Astrocyte (in vitro differentiated cells and primary cell): ENCODE results near the gene ABTB2. TPM values are rescaled to one million over a fixed set of nuclear protein-coding genes. Genes with fewer than 3 reads are reported as not detected.

Experiments used
- DNase-seq: peaks from one replicate; pipeline ENCODE4 v3.0.0-alpha.2; 2010; ENCODE audit warnings: low read depth
- FAIRE-seq: peaks from 2 replicates; lab custom pipeline; 2011; peaks lifted over from hg19 to GRCh38; lab: Jason Lieb, UNC
- H2AFZ ChIP-seq: 2 replicates; pipeline ENCODE4 v1.6.0; 2012; ENCODE audit warnings: low read depth, low read length, inconsistent platforms
- H3K27ac ChIP-seq: 2 replicates; pipeline ENCODE4 v1.5.1; 2011; ENCODE audit warnings: low read depth, low read length, inconsistent platforms
- H3K27me3 ChIP-seq: 2 replicates; pipeline ENCODE4 v1.6.0; 2011; ENCODE audit warnings: low read length, inconsistent platforms; ENCODE audit not compliant: insufficient read depth
- H3K36me3 ChIP-seq: 2 replicates; pipeline ENCODE4 v1.5.1; 2011; ENCODE audit warnings: low read length, inconsistent platforms; ENCODE audit not compliant: insufficient read depth
- H3K4me1 ChIP-seq: 2 replicates; pipeline ENCODE4 v1.5.1; 2011; ENCODE audit warnings: low read length, inconsistent platforms; ENCODE audit not compliant: insufficient read depth
- H3K4me2 ChIP-seq: 2 replicates; pipeline ENCODE4 v1.6.0; 2012; ENCODE audit warnings: low read length, inconsistent platforms
- H3K4me3 ChIP-seq: 2 replicates; pipeline ENCODE4 v1.5.1; 2011; ENCODE audit warnings: low read depth, mild to moderate bottlenecking, low read length, inconsistent platforms; ENCODE audit not compliant: insufficient read depth
- H3K79me2 ChIP-seq: 2 replicates; pipeline ENCODE4 v1.6.0; 2012; ENCODE audit warnings: mild to moderate bottlenecking, low read length, inconsistent platforms; ENCODE audit not compliant: insufficient read depth
- H3K9ac ChIP-seq: 2 replicates; pipeline ENCODE4 v1.6.0; 2012; ENCODE audit warnings: mild to moderate bottlenecking, low read length, inconsistent platforms
- H3K9me3 ChIP-seq: 2 replicates; pipeline ENCODE4 v1.5.1; 2012; ENCODE audit warnings: low read depth, mild to moderate bottlenecking, low read length, inconsistent platforms; ENCODE audit not compliant: insufficient read depth
- H4K20me1 ChIP-seq: 2 replicates; pipeline ENCODE4 v1.6.0; 2012; ENCODE audit warnings: low read length, inconsistent platforms; ENCODE audit not compliant: insufficient read depth
- H3K27ac Mint-ChIP-seq: one replicate; pipeline ENCODE4 v1.8.0; 2021; ENCODE audit warnings: mild to moderate bottlenecking, mixed read lengths; ENCODE audit not compliant: unreplicated experiment
- H3K27me3 Mint-ChIP-seq: one replicate; pipeline ENCODE4 v1.8.0; 2021; ENCODE audit warnings: low read depth, mixed read lengths; ENCODE audit not compliant: unreplicated experiment
- H3K36me3 Mint-ChIP-seq: one replicate; pipeline ENCODE4 v1.8.0; 2021; ENCODE audit warnings: low read depth, mixed read lengths; ENCODE audit not compliant: unreplicated experiment
- H3K4me1 Mint-ChIP-seq: one replicate; pipeline ENCODE4 v1.8.0; 2021; ENCODE audit warnings: low read depth, mixed read lengths; ENCODE audit not compliant: unreplicated experiment
- H3K4me3 Mint-ChIP-seq: one replicate; pipeline ENCODE4 v1.8.0; 2021; ENCODE audit warnings: mild to moderate bottlenecking, moderate library complexity, mixed read lengths; ENCODE audit not compliant: unreplicated experiment
- H3K9me3 Mint-ChIP-seq: one replicate; pipeline ENCODE4 v1.8.0; 2021; ENCODE audit warnings: mild to moderate bottlenecking, mixed read lengths; ENCODE audit not compliant: unreplicated experiment
- EZH2 ChIP-seq: IDR thresholded peaks from 2 replicates; pipeline ENCODE4 v1.6.1; 2012; ENCODE audit warnings: mild to moderate bottlenecking, low read length, inconsistent platforms; ENCODE audit not compliant: insufficient read depth
- total RNA-seq: library from RNA; stranded (reverse); gene quantifications from 2 replicates; pipeline ENCODE4 v1.2.1, GENCODE V29; 2021
- TF ChIP-seq, protein P1 (sequence below): IDR thresholded peaks from 2 replicates; pipeline ENCODE4 v1.5.1; 2011; ENCODE audit warnings: low read depth, mild to moderate bottlenecking, inconsistent platforms, low read length, moderate library complexity; ENCODE audit not compliant: insufficient read depth

Gene ABTB2
- total RNA-seq, 1 donor from 2014 or later, result 14.1 TPM

DNA sequence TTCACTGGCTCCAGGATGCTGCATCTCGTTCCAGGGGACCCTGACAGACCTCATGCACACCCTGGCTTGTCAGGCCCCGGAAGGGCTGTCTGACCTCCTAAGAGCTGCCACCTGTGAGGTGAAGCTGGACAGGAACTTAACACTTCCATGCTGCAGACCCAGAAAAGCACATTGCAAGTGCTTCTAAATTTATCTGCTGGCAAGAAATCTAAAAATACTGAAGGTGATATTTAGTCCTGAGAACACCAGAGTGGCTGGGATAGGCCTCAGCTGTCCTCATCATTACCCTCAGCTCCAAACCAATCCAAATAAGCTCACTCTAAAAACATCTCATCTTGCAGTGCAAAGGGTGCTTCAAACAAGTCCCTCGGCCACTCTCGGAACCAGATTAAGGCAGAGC lies 46.7 kb downstream of the ABTB2 start:
- H3K4me1 Mint-ChIP-seq, result peaks cover 8% of the 10 kb centered on the region
- H3K27me3 Mint-ChIP-seq, result no peaks in the 10 kb centered on the region
- peaks cover 30% of the 10 kb centered on the region for H3K79me2 ChIP-seq
- no peaks in the 10 kb centered on the region for H3K9me3 Mint-ChIP-seq
- H3K27me3 ChIP-seq, result peaks cover 3% of the 10 kb centered on the region
- TF ChIP-seq, protein P1, sequence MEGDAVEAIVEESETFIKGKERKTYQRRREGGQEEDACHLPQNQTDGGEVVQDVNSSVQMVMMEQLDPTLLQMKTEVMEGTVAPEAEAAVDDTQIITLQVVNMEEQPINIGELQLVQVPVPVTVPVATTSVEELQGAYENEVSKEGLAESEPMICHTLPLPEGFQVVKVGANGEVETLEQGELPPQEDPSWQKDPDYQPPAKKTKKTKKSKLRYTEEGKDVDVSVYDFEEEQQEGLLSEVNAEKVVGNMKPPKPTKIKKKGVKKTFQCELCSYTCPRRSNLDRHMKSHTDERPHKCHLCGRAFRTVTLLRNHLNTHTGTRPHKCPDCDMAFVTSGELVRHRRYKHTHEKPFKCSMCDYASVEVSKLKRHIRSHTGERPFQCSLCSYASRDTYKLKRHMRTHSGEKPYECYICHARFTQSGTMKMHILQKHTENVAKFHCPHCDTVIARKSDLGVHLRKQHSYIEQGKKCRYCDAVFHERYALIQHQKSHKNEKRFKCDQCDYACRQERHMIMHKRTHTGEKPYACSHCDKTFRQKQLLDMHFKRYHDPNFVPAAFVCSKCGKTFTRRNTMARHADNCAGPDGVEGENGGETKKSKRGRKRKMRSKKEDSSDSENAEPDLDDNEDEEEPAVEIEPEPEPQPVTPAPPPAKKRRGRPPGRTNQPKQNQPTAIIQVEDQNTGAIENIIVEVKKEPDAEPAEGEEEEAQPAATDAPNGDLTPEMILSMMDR, result no peak
- no peak for TF ChIP-seq EZH2
- H3K27ac ChIP-seq, result no peak overlapping the region
- no peak overlapping the region for H3K27ac Mint-ChIP-seq
- no peaks in the 10 kb centered on the region for H3K36me3 ChIP-seq
- peaks cover 57% of the 10 kb centered on the region for H4K20me1 ChIP-seq
- no peak overlapping the region for H3K9ac ChIP-seq
- no peak overlapping the region for H2AFZ ChIP-seq
- H3K4me1 ChIP-seq, result peaks cover 17% of the 10 kb centered on the region
- DNase-seq (no peak), FAIRE-seq (no peak)
- no peak overlapping the region for H3K4me3 ChIP-seq
- H3K36me3 Mint-ChIP-seq, result peaks cover 3% of the 10 kb centered on the region
- H3K4me2 ChIP-seq, result no peak overlapping the region
- no peak overlapping the region for H3K4me3 Mint-ChIP-seq
- H3K9me3 ChIP-seq, result no peaks in the 10 kb centered on the region

DNA sequence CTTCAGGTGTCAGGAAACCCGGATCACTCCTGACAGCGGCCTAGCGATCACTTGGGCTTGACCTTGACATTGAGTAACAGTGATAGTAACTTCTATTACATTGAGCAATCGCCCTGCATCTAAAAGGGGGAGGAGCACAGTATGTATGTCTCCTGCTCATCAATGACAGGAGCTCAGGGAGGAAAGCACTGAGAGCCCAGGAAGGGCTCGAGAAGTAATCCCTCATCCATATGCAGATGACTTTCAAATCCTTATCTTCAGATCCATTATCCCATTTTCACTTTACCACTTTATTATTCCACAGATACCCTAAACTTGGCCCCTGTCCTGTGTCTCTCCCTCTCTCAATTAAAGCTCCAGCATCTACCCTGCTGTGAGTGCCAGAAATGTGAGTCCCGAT lies 47.8 kb downstream of the ABTB2 start:
- H2AFZ ChIP-seq, result no peak overlapping the region
- H3K79me2 ChIP-seq, result peaks cover 28% of the 10 kb centered on the region
- H3K36me3 ChIP-seq, result no peaks in the 10 kb centered on the region
- no peak overlapping the region for H3K4me3 ChIP-seq
- FAIRE-seq (no peak), DNase-seq (no peak)
- Mint-ChIP-seq H3K4me3 (no peak overlapping the region), H3K27ac (no peak overlapping the region), H3K9me3 (no peaks in the 10 kb centered on the region), H3K4me1 (peaks cover 8% of the 10 kb centered on the region), H3K27me3 (no peaks in the 10 kb centered on the region), H3K36me3 (peaks cover 3% of the 10 kb centered on the region)
- H3K9ac ChIP-seq, result no peak overlapping the region
- TF ChIP-seq, protein P1, result no peak
- no peak for TF ChIP-seq EZH2
- H3K4me1 ChIP-seq, result peaks cover 19% of the 10 kb centered on the region
- H3K27me3 ChIP-seq, result peaks cover 3% of the 10 kb centered on the region
- H3K4me2 ChIP-seq, result no peak overlapping the region
- no peak overlapping the region for H3K27ac ChIP-seq
- H4K20me1 ChIP-seq, result peaks cover 51% of the 10 kb centered on the region
- H3K9me3 ChIP-seq, result no peaks in the 10 kb centered on the region

DNA sequence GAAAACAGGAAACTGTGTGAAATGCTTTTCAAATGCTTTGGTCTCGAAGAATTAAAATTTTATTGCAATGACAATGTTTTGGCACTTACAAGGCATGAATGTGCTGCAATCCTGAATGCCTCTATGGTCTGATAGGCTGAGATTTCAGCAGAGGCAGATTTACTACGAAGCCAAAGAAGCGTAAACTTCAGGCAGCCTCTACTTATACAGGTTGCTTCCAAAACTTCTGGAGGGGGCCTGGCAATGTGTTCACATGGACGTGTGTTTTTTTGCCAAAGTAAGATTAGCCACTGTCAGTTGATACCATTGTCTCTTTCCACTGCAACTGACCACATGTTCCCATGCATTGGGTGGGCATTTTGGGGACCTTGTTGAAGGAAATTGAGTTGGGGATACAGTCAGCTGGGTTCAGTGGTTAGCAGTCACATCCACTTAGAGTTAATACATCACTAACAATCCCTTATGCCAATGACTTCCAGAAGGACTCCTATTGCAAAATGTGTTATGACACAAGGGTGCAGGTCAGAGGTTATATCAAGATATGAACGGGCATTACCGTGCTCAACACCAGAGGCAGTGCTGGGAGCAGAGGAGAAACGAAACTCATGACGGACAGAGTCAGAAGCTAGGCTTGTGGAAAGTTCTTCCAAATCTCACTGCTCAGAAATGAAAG lies 48.8 kb downstream of the ABTB2 start:
- Mint-ChIP-seq H3K27ac (no peak overlapping the region), H3K36me3 (peaks cover 3% of the 10 kb centered on the region), H3K27me3 (no peaks in the 10 kb centered on the region), H3K4me3 (no peak overlapping the region), H3K9me3 (no peaks in the 10 kb centered on the region), H3K4me1 (peaks cover 8% of the 10 kb centered on the region)
- Histone ChIP-seq H3K9ac (no peak overlapping the region), H3K27me3 (peaks cover 1% of the 10 kb centered on the region), H3K79me2 (peaks cover 25% of the 10 kb centered on the region), H2AFZ (no peak overlapping the region), H3K4me2 (no peak overlapping the region), H3K36me3 (no peaks in the 10 kb centered on the region), H3K4me3 (no peak overlapping the region), H3K27ac (no peak overlapping the region), H4K20me1 (peaks cover 49% of the 10 kb centered on the region), H3K9me3 (no peaks in the 10 kb centered on the region), H3K4me1 (peaks cover 21% of the 10 kb centered on the region)
- TF ChIP-seq, protein P1, result no peak
- no peak for TF ChIP-seq EZH2
- FAIRE-seq (peak; percentile 34), DNase-seq (peak; percentile 58)
